ENCODE results near the gene FNDC3B.

FNDC3B gene

GRCh38 chr3:172094621-172095557 lies 55.5 kb downstream of the FNDC3B start:
- DNase-seq (ENCODE audit: low read depth): no peak

- DNase-seq (ENCODE audit: low read depth): no peak
Measured at GRCh38 chr3:172096881-172097420, 57.6 kb downstream of the FNDC3B start.

GRCh38 chr3:172097585-172097984 lies 58.2 kb downstream of the FNDC3B start:
- DNase-seq (ENCODE audit: low read depth): no peak

GRCh38 chr3:172098698-172099494 lies 59.5 kb downstream of the FNDC3B start:
- DNase-seq (ENCODE audit: low read depth): no peak

GRCh38 chr3:172099495-172099808 lies 60.1 kb downstream of the FNDC3B start:
- DNase-seq (ENCODE audit: low read depth): no peak

GRCh38 chr3:172100482-172100881 lies 61.1 kb downstream of the FNDC3B start:
- DNase-seq (ENCODE audit: low read depth): no peak

GRCh38 chr3:172101107-172101506 lies 61.7 kb downstream of the FNDC3B start:
- DNase-seq (ENCODE audit: low read depth): no peak

- no peak for DNase-seq (ENCODE audit: low read depth)
Measured at GRCh38 chr3:172102123-172102882, 62.9 kb downstream of the FNDC3B start.

- DNase-seq (ENCODE audit: low read depth): no peak
Measured at GRCh38 chr3:172102883-172103310, 63.5 kb downstream of the FNDC3B start.

GRCh38 chr3:172103724-172104123 lies 64.3 kb downstream of the FNDC3B start:
- DNase-seq (ENCODE audit: low read depth): no peak

GRCh38 chr3:172104471-172105072 lies 65.2 kb downstream of the FNDC3B start:
- DNase-seq (ENCODE audit: low read depth): no peak

GRCh38 chr3:172106037-172106954 lies 66.9 kb downstream of the FNDC3B start:
- no peak for DNase-seq (ENCODE audit: low read depth)

GRCh38 chr3:172106989-172107388 lies 67.6 kb downstream of the FNDC3B start:
- DNase-seq (ENCODE audit: low read depth): peak; percentile 21

- DNase-seq (ENCODE audit: low read depth): no peak
Measured at GRCh38 chr3:172107403-172107802, 68.0 kb downstream of the FNDC3B start.

- DNase-seq (ENCODE audit: low read depth): no peak
Measured at GRCh38 chr3:172110127-172110779, 70.9 kb downstream of the FNDC3B start.

GRCh38 chr3:172111163-172111562 lies 71.8 kb downstream of the FNDC3B start:
- DNase-seq (ENCODE audit: low read depth): no peak

GRCh38 chr3:172112078-172112733 lies 72.8 kb downstream of the FNDC3B start:
- no peak for DNase-seq (ENCODE audit: low read depth)

GRCh38 chr3:172112734-172113120 lies 73.3 kb downstream of the FNDC3B start:
- DNase-seq (ENCODE audit: low read depth): no peak

- no peak for DNase-seq (ENCODE audit: low read depth)
Measured at GRCh38 chr3:172113710-172114109, 74.3 kb downstream of the FNDC3B start.

GRCh38 chr3:172115059-172115458 lies 75.7 kb downstream of the FNDC3B start:
- DNase-seq (ENCODE audit: low read depth): no peak

All from stimulated activated CD8-positive, alpha-beta memory T cell treated with anti-CD3 and anti-CD28 coated beads, Interleukin-15, amount 100 ng/mL, for 24 hours (primary cell).